Glutamatergic neuron (in vitro differentiated cells): ENCODE measurements around the gene C1orf210. TPM values are rescaled to one million over a fixed set of nuclear protein-coding genes. Genes with fewer than 3 reads are reported as not detected.

Experiments
- DNase-seq: peaks from one replicate; pipeline ENCODE4 v3.0.0; 2022
- H3K27ac Mint-ChIP-seq: one replicate; pipeline ENCODE4 v1.8.0; 2020; ENCODE audit warnings: mild to moderate bottlenecking, mixed read lengths, inconsistent platforms; ENCODE audit not compliant: unreplicated experiment
- H3K27me3 Mint-ChIP-seq: one replicate; pipeline ENCODE4 v1.8.0; 2020; ENCODE audit warnings: mild to moderate bottlenecking, moderate library complexity, mixed read lengths, inconsistent platforms; ENCODE audit not compliant: unreplicated experiment
- H3K36me3 Mint-ChIP-seq: one replicate; pipeline ENCODE4 v1.8.0; 2020; ENCODE audit warnings: mild to moderate bottlenecking, mixed read lengths, inconsistent platforms; ENCODE audit not compliant: unreplicated experiment
- H3K4me1 Mint-ChIP-seq: one replicate; pipeline ENCODE4 v1.8.0; 2020; ENCODE audit warnings: mild to moderate bottlenecking, low read depth, mixed read lengths, inconsistent platforms; ENCODE audit not compliant: unreplicated experiment
- H3K4me3 Mint-ChIP-seq: one replicate; pipeline ENCODE4 v1.8.0; 2020; ENCODE audit warnings: mild to moderate bottlenecking, mixed read lengths, inconsistent platforms; ENCODE audit not compliant: unreplicated experiment
- H3K9me3 Mint-ChIP-seq: one replicate; pipeline ENCODE4 v1.8.0; 2020; ENCODE audit warnings: mild to moderate bottlenecking, moderate library complexity, mixed read lengths, inconsistent platforms; ENCODE audit not compliant: unreplicated experiment
- total RNA-seq: library from RNA; stranded (reverse); fragmentation: NEBNext Ultra II Directional; extraction: Animal tissue kit (Norgen Biotek cat#: 25700); gene quantifications from one replicate; pipeline ENCODE4 v1.2.1, GENCODE V29; 2021; ENCODE audit not compliant: unreplicated experiment
- TF ChIP-seq, protein P1 (sequence below): fragments of 200-600 bp; sonication (generic); IDR thresholded peaks from one replicate; pipeline ENCODE4 v1.5.0; 2021; ENCODE audit not compliant: partially characterized antibody, unreplicated experiment

C1orf210 gene
- total RNA-seq, 1 donor from 2014 or later = not detected

DNA sequence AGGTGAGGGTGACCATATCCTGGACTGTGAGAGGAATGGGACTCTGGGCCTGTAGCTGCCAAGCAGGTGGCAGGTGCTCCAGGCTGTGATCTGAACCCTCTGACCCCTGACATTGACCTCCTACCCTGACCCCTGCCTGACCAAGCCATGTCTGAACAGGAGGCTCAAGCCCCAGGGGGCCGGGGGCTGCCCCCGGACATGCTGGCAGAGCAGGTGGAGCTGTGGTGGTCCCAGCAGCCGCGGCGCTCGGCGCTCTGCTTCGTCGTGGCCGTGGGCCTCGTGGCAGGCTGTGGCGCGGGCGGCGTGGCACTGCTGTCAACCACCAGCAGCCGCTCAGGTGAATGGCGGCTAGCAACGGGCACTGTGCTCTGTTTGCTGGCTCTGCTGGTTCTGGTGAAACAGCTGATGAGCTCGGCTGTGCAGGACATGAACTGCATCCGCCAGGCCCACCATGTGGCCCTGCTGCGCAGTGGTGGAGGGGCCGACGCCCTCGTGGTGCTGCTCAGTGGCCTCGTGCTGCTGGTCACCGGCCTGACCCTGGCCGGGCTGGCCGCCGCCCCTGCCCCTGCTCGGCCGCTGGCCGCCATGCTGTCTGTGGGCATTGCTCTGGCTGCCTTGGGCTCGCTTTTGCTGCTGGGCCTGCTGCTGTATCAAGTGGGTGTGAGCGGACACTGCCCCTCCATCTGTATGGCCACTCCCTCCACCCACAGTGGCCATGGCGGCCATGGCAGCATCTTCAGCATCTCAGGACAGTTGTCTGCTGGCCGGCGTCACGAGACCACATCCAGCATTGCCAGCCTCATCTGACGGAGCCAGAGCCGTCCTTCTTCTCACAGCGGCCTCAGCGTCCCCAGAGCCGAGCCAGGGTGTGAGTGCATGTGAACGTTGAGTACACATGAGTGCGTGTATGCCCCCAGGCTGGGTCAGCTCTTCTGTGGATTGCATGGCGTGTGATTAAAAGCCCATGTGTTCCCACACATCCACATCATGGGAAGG, 12.5 kb downstream of the C1orf210 start:
- H3K36me3 Mint-ChIP-seq = no peaks in the 10 kb centered on the region
- no peak for DNase-seq
- TF ChIP-seq, protein P1, sequence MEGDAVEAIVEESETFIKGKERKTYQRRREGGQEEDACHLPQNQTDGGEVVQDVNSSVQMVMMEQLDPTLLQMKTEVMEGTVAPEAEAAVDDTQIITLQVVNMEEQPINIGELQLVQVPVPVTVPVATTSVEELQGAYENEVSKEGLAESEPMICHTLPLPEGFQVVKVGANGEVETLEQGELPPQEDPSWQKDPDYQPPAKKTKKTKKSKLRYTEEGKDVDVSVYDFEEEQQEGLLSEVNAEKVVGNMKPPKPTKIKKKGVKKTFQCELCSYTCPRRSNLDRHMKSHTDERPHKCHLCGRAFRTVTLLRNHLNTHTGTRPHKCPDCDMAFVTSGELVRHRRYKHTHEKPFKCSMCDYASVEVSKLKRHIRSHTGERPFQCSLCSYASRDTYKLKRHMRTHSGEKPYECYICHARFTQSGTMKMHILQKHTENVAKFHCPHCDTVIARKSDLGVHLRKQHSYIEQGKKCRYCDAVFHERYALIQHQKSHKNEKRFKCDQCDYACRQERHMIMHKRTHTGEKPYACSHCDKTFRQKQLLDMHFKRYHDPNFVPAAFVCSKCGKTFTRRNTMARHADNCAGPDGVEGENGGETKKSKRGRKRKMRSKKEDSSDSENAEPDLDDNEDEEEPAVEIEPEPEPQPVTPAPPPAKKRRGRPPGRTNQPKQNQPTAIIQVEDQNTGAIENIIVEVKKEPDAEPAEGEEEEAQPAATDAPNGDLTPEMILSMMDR = no peak

DNA sequence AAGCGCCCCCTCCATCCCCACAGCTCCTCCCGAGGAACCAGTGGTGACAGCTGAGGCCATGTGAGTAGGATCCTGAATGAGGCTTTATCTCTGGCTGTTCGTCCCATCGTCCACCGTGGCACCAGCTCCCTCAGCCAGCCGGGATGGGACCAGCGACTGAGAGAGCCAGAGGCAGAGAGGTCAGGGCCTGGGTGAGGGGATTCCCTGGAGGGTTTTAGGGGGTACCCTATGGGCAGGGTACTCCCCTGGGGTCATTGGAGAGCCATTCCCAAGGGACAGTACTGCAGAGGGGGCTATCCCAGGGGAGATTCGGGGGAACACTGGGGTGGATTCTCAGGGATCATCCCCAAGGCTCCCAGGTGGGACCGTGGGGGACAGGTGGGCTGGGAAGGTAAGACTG, 13.2 kb downstream of the C1orf210 start:
- TF ChIP-seq, protein P1 = no peak
- Mint-ChIP-seq H3K4me1 (peaks cover 7% of the 10 kb centered on the region), H3K27ac (no peak overlapping the region), H3K36me3 (peaks cover under 1% of the 10 kb centered on the region), H3K27me3 (peaks cover 3% of the 10 kb centered on the region), H3K4me3 (no peak overlapping the region), H3K9me3 (peaks cover 7% of the 10 kb centered on the region)
- DNase-seq = no peak

More for the DNA sequence above, 12.5 kb downstream of the C1orf210 start:
- peaks cover 7% of the 10 kb centered on the region for H3K4me1 Mint-ChIP-seq
- H3K27me3 Mint-ChIP-seq = peaks cover 3% of the 10 kb centered on the region
- H3K4me3 Mint-ChIP-seq = no peak overlapping the region
- no peak overlapping the region for H3K27ac Mint-ChIP-seq
- peaks cover 7% of the 10 kb centered on the region for H3K9me3 Mint-ChIP-seq

DNA sequence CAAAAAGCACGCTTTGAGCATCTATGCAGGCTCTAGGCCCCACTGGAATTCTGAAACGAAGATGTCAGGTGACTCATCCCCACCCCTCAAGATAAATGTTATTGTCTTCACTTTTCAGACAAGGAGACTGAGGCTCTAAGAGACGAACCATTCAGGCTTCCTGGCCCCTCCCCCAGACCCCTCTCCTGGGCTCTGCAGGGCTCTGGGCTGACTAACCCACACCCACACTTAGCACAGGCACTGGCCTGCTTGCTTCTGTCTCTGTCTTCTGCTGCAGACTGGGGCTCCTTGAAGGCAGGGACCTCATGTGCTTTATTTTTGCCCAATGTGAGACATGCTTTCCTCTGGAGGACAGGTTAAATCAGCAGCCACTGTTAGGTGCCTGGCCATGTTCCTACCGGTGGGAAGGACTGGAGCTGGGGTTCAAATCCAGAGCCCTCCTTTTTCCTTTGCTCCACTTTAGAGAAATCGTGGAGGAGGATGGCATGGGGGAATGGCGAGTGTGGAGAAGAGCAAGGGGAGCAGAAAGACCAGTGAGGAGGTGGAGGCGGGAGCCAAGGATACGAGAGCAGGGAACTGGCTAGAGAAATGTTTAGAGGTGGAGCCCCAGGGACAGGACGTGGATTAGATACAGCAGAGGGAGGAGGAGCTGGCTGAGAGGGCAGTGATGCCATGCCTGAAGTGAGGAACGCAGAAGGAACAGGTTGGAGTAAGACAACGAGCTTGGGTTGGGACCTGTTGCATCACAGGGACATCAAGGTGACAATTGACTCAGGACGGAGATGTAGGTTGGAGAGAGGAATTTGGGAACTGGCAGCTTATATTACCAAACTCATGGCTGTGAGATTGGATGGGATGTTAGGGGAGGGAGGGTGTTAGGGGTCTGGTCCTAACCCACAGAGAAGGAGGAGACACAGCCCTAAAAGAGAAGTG, 13.9 kb downstream of the C1orf210 start:
- H3K9me3 Mint-ChIP-seq = peaks cover 8% of the 10 kb centered on the region
- H3K4me1 Mint-ChIP-seq = peaks cover 6% of the 10 kb centered on the region
- DNase-seq = no peak
- TF ChIP-seq, protein P1 = no peak
- H3K4me3 Mint-ChIP-seq = no peak overlapping the region
- H3K27me3 Mint-ChIP-seq = peaks cover 3% of the 10 kb centered on the region
- H3K36me3 Mint-ChIP-seq = peaks cover 4% of the 10 kb centered on the region
- H3K27ac Mint-ChIP-seq = no peak overlapping the region

DNA sequence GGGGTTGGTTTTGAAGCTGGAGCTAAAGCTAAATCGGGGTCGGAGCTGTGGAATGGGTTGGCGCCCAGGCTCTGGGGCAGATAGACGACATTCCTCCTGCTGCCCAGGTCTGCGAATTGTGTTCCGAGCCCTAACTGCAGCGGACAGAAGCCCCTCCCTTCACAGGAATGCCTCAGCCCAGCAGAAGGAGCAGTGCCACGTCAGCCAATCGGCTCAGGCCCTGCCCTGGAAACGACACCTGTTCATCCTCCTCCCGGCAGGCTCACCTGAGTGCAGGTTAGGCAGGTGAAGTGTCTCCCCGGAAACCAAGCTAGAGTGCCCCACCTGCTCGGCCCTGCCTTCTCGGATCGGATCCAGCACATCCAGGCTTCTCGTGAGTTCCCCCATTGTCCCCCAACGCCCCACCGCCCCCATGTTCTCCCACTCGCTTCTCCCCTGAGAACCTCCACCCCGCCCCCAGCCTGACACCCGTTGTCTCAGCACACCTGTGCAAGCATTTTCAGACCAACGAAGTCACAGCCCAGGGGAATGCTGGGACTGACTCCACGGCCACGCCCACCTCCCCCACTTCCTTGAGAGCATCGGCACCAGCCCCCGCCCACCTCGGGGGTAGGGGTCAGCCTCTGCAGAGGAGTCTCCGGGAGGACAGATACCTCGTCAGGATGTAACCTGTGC, 14.8 kb downstream of the C1orf210 start:
- TF ChIP-seq, protein P1 = no peak
- Mint-ChIP-seq H3K36me3 (peaks cover 4% of the 10 kb centered on the region), H3K9me3 (peaks cover 10% of the 10 kb centered on the region), H3K4me3 (no peak overlapping the region), H3K27me3 (peaks cover 3% of the 10 kb centered on the region), H3K4me1 (peaks cover 2% of the 10 kb centered on the region), H3K27ac (no peak overlapping the region)
- no peak for DNase-seq
